ENCODE results near the gene EXOC3L1. TPM values are rescaled to one million over a fixed set of nuclear protein-coding genes. Genes with fewer than 3 reads are reported as not detected.

Gene EXOC3L1
- total RNA-seq, 2 donors from 2014 or later, result 0.97 to 1.8 TPM

DNA sequence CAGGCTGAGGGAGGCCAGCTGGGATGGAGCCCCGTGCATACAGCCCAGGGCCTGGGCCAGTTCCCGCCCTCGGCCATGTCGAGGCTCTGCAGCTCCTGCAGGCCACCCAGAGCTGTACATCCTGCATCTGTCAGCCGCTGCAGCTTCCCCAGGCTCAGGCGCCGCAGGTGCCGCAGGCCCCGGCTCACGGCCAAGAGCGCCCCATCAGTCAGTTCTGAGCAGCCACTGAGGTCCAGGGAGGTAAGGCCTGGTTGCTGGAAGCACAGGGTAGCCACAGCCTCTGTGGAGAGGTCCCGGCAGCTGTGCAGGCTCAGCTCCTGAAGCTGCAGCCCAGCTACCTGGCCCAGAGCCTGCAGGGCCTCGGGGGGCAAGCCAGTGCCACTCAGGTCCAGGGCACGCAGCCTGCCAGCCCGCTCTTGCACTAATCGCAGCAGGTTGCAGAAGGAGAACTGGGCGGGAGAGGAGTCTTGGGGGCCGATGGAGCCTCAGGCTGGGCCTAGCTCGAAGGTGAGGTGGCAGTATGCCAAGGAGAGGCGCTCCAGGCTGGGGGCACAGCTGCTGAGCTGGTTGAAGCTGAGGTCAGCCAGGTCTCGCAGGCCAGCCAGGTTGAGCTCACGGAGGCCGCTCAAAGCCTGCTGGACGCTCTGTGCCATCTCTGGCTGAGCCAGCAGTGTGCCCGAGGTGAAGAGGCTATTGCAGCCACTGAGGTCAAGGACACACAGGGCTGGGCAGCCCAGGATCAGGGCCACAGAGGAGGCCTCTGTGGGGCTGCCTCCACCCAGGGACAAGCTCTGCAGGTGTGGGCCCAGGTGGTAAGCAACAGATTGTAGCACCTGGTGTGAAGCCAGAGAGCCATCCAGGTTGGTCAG lies 20.4 kb upstream of the EXOC3L1 start:
- H3K4me3 Mint-ChIP-seq, result no peak overlapping the region
- no peak overlapping the region for H3K9ac ChIP-seq (ENCODE audit: extremely low read depth, low read length, poor library complexity, severe bottlenecking)
- 90 to 96% methylated on average over 16 to 25 of the region's 25 CpGs for WGBS, 2 experiments (ENCODE audit: insufficient coverage in 1 of 2, insufficient read length in 1 of 2)

DNA sequence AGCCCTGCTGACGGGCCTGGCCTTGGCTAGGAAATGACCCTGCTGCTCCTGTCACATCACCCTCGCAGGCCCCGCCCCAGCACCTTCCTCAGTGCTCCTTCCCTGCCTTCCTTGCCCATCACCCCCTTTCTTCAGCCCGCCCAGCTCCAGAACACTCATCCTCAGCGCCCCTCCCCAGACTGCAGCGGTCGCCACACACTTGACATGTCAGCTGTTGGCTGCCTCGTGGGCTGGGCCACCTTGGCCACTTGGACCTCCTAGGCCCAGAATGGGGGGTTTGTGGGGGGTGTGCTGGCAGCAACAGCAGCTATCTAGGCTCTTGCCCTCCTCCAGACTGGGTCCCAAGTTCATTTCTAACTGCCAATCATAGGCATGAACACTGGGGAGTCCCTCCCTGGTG lies 19.6 kb upstream of the EXOC3L1 start:
- no peak for DNase-seq
- H3K9me3 Mint-ChIP-seq, result no peaks in the 10 kb centered on the region
- Histone ChIP-seq H3K9ac (ENCODE audit: extremely low read depth, low read length, poor library complexity, severe bottlenecking) (no peak overlapping the region), H3K36me3 (ENCODE audit: control insufficient read depth, insufficient read depth, low read length) (peaks cover 4% of the 10 kb centered on the region), H3K4me3 (ENCODE audit: low read length) (no peak overlapping the region), H3K4me1 (ENCODE audit: control insufficient read depth, insufficient read depth, low read length) (peaks cover 5% of the 10 kb centered on the region), H3K27ac (ENCODE audit: low read depth, low read length) (no peak overlapping the region), H3K9me3 (ENCODE audit: control insufficient read depth, low read length) (no peaks in the 10 kb centered on the region), H3K27me3 (ENCODE audit: control insufficient read depth, insufficient read depth, low read length, poor library complexity, severe bottlenecking) (no peaks in the 10 kb centered on the region)
- H3K36me3 Mint-ChIP-seq (ENCODE audit: low read depth), result no peaks in the 10 kb centered on the region
- TF ChIP-seq, protein P1, sequence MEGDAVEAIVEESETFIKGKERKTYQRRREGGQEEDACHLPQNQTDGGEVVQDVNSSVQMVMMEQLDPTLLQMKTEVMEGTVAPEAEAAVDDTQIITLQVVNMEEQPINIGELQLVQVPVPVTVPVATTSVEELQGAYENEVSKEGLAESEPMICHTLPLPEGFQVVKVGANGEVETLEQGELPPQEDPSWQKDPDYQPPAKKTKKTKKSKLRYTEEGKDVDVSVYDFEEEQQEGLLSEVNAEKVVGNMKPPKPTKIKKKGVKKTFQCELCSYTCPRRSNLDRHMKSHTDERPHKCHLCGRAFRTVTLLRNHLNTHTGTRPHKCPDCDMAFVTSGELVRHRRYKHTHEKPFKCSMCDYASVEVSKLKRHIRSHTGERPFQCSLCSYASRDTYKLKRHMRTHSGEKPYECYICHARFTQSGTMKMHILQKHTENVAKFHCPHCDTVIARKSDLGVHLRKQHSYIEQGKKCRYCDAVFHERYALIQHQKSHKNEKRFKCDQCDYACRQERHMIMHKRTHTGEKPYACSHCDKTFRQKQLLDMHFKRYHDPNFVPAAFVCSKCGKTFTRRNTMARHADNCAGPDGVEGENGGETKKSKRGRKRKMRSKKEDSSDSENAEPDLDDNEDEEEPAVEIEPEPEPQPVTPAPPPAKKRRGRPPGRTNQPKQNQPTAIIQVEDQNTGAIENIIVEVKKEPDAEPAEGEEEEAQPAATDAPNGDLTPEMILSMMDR (conservative IDR thresholded peaks at IDR 0.05), result no peak
- 87 to 89% methylated on average over 4 to 8 of the region's 8 CpGs for WGBS, 2 experiments (ENCODE audit: insufficient coverage in 1 of 2, insufficient read length in 1 of 2)
- peaks cover 8% of the 10 kb centered on the region for H3K4me1 Mint-ChIP-seq
- no peak overlapping the region for H3K27ac Mint-ChIP-seq
- peaks cover 28% of the 10 kb centered on the region for H3K27me3 Mint-ChIP-seq (ENCODE audit: insufficient read depth)
- H3K4me3 Mint-ChIP-seq, result no peak overlapping the region

More for the DNA sequence above, 20.4 kb upstream of the EXOC3L1 start:
- TF ChIP-seq, protein P1 (conservative IDR thresholded peaks at IDR 0.05), result no peak
- H3K36me3 Mint-ChIP-seq (ENCODE audit: low read depth), result no peaks in the 10 kb centered on the region
- H3K4me1 Mint-ChIP-seq, result peaks cover 8% of the 10 kb centered on the region
- no peaks in the 10 kb centered on the region for H3K27me3 ChIP-seq (ENCODE audit: control insufficient read depth, insufficient read depth, low read length, poor library complexity, severe bottlenecking)
- peaks cover 4% of the 10 kb centered on the region for H3K36me3 ChIP-seq (ENCODE audit: control insufficient read depth, insufficient read depth, low read length)
- H3K27me3 Mint-ChIP-seq (ENCODE audit: insufficient read depth), result peaks cover 32% of the 10 kb centered on the region
- no peaks in the 10 kb centered on the region for H3K9me3 Mint-ChIP-seq
- no peaks in the 10 kb centered on the region for H3K9me3 ChIP-seq (ENCODE audit: control insufficient read depth, low read length)
- H3K27ac ChIP-seq (ENCODE audit: low read depth, low read length), result no peak overlapping the region
- H3K4me3 ChIP-seq (ENCODE audit: low read length), result no peak overlapping the region
- DNase-seq, result peak; percentile 65
- peaks cover 5% of the 10 kb centered on the region for H3K4me1 ChIP-seq (ENCODE audit: control insufficient read depth, insufficient read depth, low read length)
- H3K27ac Mint-ChIP-seq, result no peak overlapping the region

DNA sequence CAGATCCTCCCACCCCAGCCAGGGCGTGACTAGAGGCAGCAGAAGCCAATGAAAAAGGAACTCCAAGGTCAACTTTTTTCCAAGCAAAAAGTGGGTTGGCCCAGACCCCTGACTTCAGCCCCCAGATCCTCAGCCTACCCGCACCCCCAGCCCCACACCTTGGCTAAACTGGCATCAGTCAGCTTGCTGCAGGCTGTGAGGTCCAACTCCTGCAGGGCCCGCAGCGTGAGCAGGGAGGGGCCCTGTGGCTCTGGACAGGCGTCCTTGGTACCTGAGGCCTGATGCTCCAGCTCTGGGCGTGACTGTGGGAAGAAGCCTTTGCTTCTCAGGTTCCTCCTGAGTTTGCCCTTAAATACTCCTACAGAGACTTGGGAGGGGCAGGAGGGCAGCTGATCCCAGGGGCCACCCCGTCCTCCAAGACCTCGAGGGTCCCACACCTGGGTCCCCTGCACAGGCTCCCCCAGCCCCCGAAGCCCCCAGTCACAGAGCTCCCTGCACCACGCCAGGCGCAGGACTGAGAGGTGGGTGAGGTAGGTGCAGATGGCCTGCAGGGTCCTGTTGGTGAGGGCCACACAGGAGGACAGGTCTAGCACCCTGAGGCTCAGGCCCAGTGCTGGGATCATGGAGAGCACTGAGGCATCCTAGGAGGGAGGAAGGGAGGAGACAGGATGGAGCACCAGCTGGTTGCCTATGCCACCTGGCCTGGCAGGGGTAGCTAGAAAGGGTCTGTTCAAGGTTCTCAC lies 18.4 kb upstream of the EXOC3L1 start:
- Mint-ChIP-seq H3K27ac (no peak overlapping the region), H3K4me1 (peaks cover 8% of the 10 kb centered on the region), H3K27me3 (ENCODE audit: insufficient read depth) (peaks cover 20% of the 10 kb centered on the region), H3K9me3 (no peaks in the 10 kb centered on the region), H3K36me3 (ENCODE audit: low read depth) (peaks cover 4% of the 10 kb centered on the region), H3K4me3 (no peak overlapping the region)
- Histone ChIP-seq H3K36me3 (ENCODE audit: control insufficient read depth, insufficient read depth, low read length) (peaks cover 11% of the 10 kb centered on the region), H3K27ac (ENCODE audit: low read depth, low read length) (no peak overlapping the region), H3K4me1 (ENCODE audit: control insufficient read depth, insufficient read depth, low read length) (peaks cover 5% of the 10 kb centered on the region), H3K27me3 (ENCODE audit: control insufficient read depth, insufficient read depth, low read length, poor library complexity, severe bottlenecking) (no peaks in the 10 kb centered on the region), H3K9me3 (ENCODE audit: control insufficient read depth, low read length) (no peaks in the 10 kb centered on the region), H3K4me3 (ENCODE audit: low read length) (no peak overlapping the region), H3K9ac (ENCODE audit: extremely low read depth, low read length, poor library complexity, severe bottlenecking) (no peak overlapping the region)
- no peak for DNase-seq
- TF ChIP-seq, protein P1 (conservative IDR thresholded peaks at IDR 0.05), result no peak
- 93 to 94% methylated on average over 6 to 11 of the region's 11 CpGs for WGBS, 2 experiments (ENCODE audit: insufficient coverage in 1 of 2, insufficient read length in 1 of 2)
